ENCODE data around the gene ALG11. TPM values are rescaled to one million over a fixed set of nuclear protein-coding genes. Genes with fewer than 3 reads are reported as not detected.

Gene ALG11
- total RNA-seq, 1 donor: 21.0 TPM

GRCh38 chr13:51988988-51989618 is 23.1 kb upstream of the ALG11 start:
- no peak overlapping the region for H3K4me3 ChIP-seq (ENCODE audit: low read length)
- H3K27me3 ChIP-seq (ENCODE audit: insufficient read depth, low read length): no peaks in the 10 kb centered on the region
- H3K9me3 ChIP-seq (ENCODE audit: low read depth, low read length): no peaks in the 10 kb centered on the region
- H3K4me1 ChIP-seq (ENCODE audit: insufficient read depth, low read length): no peaks in the 10 kb centered on the region

DNA sequence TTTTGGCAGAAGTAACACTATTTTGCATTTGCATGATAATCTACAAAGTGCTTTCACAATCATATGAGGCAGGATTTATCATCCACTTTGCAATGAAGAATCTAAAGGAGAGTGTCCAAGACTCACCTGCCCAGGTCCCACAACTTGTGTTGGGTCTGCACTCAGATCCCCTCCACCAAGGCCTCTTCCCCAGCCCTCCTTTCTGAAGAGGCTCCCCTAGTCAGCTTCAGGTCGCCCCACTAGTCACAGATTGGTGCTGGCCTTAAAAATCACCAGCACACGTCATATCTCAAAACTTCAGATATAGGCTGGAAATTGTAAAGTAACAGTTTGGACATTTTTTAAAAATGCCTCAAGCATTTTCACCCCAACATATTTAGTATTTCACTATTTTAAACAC is 18.5 kb upstream of the ALG11 start:
- no peaks in the 10 kb centered on the region for H3K9me3 ChIP-seq (ENCODE audit: low read depth, low read length)

GRCh38 chr13:51995677-51996551 is 16.3 kb upstream of the ALG11 start:
- H3K4me1 ChIP-seq (ENCODE audit: insufficient read depth, low read length): no peaks in the 10 kb centered on the region
- no peaks in the 10 kb centered on the region for H3K9me3 ChIP-seq (ENCODE audit: low read depth, low read length)
- H3K27me3 ChIP-seq (ENCODE audit: insufficient read depth, low read length): no peaks in the 10 kb centered on the region
- no peak overlapping the region for H3K4me3 ChIP-seq (ENCODE audit: low read length)

More for the DNA sequence above, 18.5 kb upstream of the ALG11 start:
- Histone ChIP-seq H3K27me3 (ENCODE audit: insufficient read depth, low read length) (no peaks in the 10 kb centered on the region), H3K4me3 (ENCODE audit: low read length) (no peak overlapping the region), H3K4me1 (ENCODE audit: insufficient read depth, low read length) (no peaks in the 10 kb centered on the region)

DNA sequence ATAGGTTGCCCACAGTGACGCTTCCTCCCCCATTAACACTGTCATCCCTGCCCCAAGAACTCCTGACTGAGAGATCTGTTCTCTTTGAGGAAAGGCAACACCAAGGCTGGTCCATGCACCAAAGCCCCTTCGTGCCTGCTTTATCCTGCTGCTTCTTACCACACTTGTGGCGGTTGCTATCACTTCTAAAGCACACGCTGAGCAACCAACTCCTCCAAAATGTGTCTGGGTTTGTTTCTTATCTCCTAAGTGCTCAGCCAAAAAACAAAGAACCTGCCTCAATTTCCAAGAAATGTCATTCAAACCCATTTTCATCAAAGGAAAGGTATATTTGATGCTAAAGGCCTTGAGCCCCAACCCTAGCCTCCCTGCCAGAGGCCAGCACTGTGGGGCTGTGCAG is 15.6 kb upstream of the ALG11 start:
- no peak overlapping the region for H3K4me3 ChIP-seq (ENCODE audit: low read length)
- no peaks in the 10 kb centered on the region for H3K9me3 ChIP-seq (ENCODE audit: low read depth, low read length)
- no peaks in the 10 kb centered on the region for H3K27me3 ChIP-seq (ENCODE audit: insufficient read depth, low read length)
- H3K4me1 ChIP-seq (ENCODE audit: insufficient read depth, low read length): no peaks in the 10 kb centered on the region

DNA sequence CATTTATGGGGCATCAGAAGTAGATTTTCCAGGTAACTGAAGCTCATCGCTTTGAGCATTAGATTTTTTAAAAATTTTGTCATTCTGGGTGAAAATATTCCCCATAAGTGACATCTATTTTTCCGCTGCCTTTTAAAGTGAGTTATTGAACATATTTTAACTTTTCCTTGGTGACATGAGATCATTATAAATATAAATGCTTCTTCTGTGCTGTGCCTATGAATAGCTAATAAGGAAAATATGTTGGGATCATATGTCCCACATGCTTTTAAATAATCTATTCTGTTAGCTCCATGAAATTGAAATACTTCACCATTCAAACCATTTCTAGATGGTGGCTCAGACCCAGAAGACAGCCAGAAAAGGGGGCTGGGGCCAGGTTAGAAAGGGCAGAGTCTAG is 15.0 kb upstream of the ALG11 start:
- H3K4me1 ChIP-seq (ENCODE audit: insufficient read depth, low read length): no peaks in the 10 kb centered on the region
- no peaks in the 10 kb centered on the region for H3K27me3 ChIP-seq (ENCODE audit: insufficient read depth, low read length)
- no peaks in the 10 kb centered on the region for H3K9me3 ChIP-seq (ENCODE audit: low read depth, low read length)
- H3K4me3 ChIP-seq (ENCODE audit: low read length): no peak overlapping the region

- Histone ChIP-seq H3K4me3 (ENCODE audit: low read length) (no peak overlapping the region), H3K27me3 (ENCODE audit: insufficient read depth, low read length) (no peaks in the 10 kb centered on the region), H3K4me1 (ENCODE audit: insufficient read depth, low read length) (no peaks in the 10 kb centered on the region), H3K9me3 (ENCODE audit: low read depth, low read length) (no peaks in the 10 kb centered on the region)
Measured at GRCh38 chr13:51997641-51998330, 14.4 kb upstream of the ALG11 start.

GRCh38 chr13:51998723-51999509 is 13.3 kb upstream of the ALG11 start:
- H3K4me3 ChIP-seq (ENCODE audit: low read length): no peak overlapping the region
- H3K27me3 ChIP-seq (ENCODE audit: insufficient read depth, low read length): no peaks in the 10 kb centered on the region
- no peaks in the 10 kb centered on the region for H3K9me3 ChIP-seq (ENCODE audit: low read depth, low read length)
- H3K4me1 ChIP-seq (ENCODE audit: insufficient read depth, low read length): no peaks in the 10 kb centered on the region

DNA sequence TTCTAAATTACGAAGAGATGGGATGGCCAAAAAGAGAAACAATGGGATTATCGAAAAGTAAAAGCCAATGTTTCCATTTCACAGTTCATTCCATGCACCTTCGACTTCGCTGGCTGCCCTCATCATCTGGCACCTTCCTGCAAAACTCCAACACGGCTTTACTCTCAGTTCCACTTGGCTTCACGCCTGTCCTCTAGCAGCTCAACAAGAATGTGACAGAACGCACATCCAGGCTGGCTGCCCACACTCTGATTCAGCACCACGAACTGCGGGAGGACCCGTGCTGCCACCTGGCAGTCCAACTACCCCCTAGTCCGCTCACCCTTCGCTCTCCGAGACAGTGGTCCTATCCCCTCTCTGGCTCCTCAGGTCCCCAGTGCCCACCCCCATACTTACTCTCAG is 12.7 kb upstream of the ALG11 start:
- Histone ChIP-seq H3K4me1 (ENCODE audit: insufficient read depth, low read length) (no peaks in the 10 kb centered on the region), H3K9me3 (ENCODE audit: low read depth, low read length) (no peaks in the 10 kb centered on the region), H3K27me3 (ENCODE audit: insufficient read depth, low read length) (no peaks in the 10 kb centered on the region), H3K4me3 (ENCODE audit: low read length) (no peak overlapping the region)

DNA sequence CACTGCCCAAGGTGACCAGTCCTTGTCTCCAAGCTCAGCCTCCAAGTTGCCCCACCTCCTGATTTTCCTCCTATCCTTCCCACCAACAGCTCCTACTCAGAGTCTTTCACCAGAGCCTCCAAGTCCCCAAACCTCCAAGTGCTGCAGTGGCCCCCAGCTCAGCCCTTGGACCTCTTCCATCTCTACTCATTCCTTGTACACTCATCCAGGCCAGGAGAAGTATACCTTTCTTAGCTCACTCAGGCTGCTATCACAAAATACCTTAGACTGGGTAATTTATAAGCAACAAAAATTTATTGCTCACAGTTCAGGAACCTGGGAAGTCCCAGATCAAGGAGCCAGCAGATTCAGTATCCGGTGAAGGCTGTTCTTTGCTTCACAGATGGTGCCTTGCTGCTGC is 12.3 kb upstream of the ALG11 start:
- H3K9me3 ChIP-seq (ENCODE audit: low read depth, low read length): no peaks in the 10 kb centered on the region
- H3K4me3 ChIP-seq (ENCODE audit: low read length): no peak overlapping the region
- H3K4me1 ChIP-seq (ENCODE audit: insufficient read depth, low read length): no peaks in the 10 kb centered on the region
- no peaks in the 10 kb centered on the region for H3K27me3 ChIP-seq (ENCODE audit: insufficient read depth, low read length)

DNA sequence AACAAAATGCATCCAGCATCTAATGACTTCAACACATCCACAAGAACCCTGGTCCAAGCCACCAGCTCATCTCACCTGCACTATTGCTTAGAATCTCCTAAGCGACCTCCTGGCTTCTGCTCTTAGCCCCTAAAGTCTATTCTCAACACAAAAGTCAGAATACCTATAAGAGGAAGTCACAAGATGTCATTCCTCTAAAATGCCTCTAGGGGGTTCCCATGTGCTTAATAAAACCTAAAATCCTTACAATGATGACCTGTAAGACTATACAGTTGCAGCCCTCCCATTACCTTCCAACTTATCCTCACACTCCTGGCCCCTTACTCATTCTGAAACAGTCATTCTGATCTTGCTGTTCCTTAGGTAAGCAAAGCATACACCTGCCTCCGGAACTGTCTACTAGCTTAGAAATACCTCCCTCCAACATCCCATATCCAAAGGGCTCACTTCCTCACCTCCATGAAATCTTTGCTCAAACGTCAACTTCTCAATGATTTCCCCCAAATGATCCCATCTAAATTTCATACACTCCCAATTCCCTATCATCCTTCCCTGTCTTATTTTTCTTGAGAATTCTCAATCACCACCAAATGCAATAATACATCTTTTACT is 11.0 kb upstream of the ALG11 start:
- Histone ChIP-seq H3K9me3 (ENCODE audit: low read depth, low read length) (no peaks in the 10 kb centered on the region), H3K27me3 (ENCODE audit: insufficient read depth, low read length) (no peaks in the 10 kb centered on the region), H3K4me3 (ENCODE audit: low read length) (no peak overlapping the region), H3K4me1 (ENCODE audit: insufficient read depth, low read length) (no peaks in the 10 kb centered on the region)

GRCh38 chr13:52002361-52002760 is 9.8 kb upstream of the ALG11 start:
- Histone ChIP-seq H3K9me3 (ENCODE audit: low read depth, low read length) (no peaks in the 10 kb centered on the region), H3K4me1 (ENCODE audit: insufficient read depth, low read length) (no peaks in the 10 kb centered on the region), H3K27me3 (ENCODE audit: insufficient read depth, low read length) (no peaks in the 10 kb centered on the region), H3K4me3 (ENCODE audit: low read length) (no peak overlapping the region)

- Histone ChIP-seq H3K9me3 (ENCODE audit: low read depth, low read length) (no peaks in the 10 kb centered on the region), H3K4me1 (ENCODE audit: insufficient read depth, low read length) (no peaks in the 10 kb centered on the region)
Measured at GRCh38 chr13:52003541-52003940, 8.7 kb upstream of the ALG11 start.

GRCh38 chr13:52004511-52005170 is 7.6 kb upstream of the ALG11 start:
- Histone ChIP-seq H3K4me1 (ENCODE audit: insufficient read depth, low read length) (no peaks in the 10 kb centered on the region), H3K4me3 (ENCODE audit: low read length) (no peak overlapping the region), H3K9me3 (ENCODE audit: low read depth, low read length) (no peaks in the 10 kb centered on the region), H3K27me3 (ENCODE audit: insufficient read depth, low read length) (peaks cover 11% of the 10 kb centered on the region)

More at GRCh38 chr13:52003541-52003940, 8.7 kb upstream of the ALG11 start:
- Histone ChIP-seq H3K27me3 (ENCODE audit: insufficient read depth, low read length) (peaks cover under 1% of the 10 kb centered on the region), H3K4me3 (ENCODE audit: low read length) (no peak overlapping the region)
